Femur (tissue), 1 donor: Measurements from ENCODE around the gene NME8.
"Not testable (repeated sequence)": the region's sequence is repeated elsewhere in the genome, so short reads cannot be mapped to it uniquely, and the experiment has no call there.

Source experiments
- DNase-seq: peaks from one replicate; pipeline ENCODE4 v3.0.0-alpha.2; 2017

NME8 gene, protein sequence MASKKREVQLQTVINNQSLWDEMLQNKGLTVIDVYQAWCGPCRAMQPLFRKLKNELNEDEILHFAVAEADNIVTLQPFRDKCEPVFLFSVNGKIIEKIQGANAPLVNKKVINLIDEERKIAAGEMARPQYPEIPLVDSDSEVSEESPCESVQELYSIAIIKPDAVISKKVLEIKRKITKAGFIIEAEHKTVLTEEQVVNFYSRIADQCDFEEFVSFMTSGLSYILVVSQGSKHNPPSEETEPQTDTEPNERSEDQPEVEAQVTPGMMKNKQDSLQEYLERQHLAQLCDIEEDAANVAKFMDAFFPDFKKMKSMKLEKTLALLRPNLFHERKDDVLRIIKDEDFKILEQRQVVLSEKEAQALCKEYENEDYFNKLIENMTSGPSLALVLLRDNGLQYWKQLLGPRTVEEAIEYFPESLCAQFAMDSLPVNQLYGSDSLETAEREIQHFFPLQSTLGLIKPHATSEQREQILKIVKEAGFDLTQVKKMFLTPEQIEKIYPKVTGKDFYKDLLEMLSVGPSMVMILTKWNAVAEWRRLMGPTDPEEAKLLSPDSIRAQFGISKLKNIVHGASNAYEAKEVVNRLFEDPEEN

DNA sequence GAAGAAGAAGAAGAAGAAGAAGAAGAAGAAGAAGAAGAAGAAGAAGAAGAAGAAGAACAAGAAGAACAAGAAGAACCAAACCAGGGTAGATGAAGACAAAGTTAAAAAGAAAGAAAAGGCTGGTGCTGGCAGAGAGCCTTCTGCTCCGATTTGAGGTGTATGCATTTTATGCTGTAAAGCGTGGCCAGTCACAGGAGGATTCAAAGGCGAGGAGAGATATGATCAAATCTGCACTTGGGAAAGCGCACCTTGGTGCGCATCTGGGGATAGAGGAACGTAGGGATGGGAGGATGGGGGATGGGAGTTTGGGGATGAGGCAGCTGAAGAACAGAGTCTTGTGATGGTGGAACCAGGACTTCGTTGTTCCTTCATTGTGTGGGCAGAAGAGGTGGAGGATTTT is at the start of gene NME8:
Gene NME8, plus strand, starts transcription at position 301 of the 400 bp plus-strand sequence. CDS start 1,670 bp downstream, outside the sequence.
- DNase-seq, result no peak

DNA sequence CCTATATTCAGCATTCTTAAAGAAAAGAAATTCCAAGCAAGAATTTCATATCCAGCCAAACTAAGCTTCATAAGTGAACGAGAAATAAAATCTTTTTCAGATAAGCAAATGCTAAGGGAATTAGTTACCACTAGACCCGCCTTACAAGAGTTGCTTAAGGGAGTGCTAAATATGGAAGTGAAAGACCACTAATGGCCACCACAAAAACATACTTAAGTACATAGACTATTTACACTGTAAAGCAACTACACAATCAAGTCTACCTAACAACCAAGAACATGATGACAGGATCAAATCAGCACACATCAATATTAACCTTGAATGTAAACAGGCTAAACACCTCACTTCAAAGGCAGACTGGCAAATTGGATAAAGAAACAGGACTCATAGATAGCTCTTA is 42.2 kb upstream of the NME8 start:
- no peak for DNase-seq

DNA sequence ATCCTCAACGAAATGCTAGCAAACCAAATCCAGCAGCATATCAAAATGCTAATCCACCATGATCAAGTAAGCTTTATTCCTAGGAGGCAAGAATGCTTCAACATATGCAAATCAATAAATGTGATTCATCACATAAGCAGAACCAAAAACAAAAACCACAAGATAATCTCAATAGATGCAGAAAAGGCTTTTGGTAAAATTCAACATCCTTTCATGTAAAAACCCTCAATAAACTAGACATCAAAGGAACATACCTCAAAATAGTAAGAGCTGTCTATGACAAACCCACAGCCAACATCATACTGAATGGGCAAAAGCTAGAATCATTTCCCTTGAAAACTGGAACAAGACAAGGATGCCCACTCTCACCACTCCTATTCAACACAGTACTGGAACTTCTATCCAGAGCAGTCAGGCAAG is 36.2 kb upstream of the NME8 start:
- DNase-seq, result not testable (repeated sequence)

DNA sequence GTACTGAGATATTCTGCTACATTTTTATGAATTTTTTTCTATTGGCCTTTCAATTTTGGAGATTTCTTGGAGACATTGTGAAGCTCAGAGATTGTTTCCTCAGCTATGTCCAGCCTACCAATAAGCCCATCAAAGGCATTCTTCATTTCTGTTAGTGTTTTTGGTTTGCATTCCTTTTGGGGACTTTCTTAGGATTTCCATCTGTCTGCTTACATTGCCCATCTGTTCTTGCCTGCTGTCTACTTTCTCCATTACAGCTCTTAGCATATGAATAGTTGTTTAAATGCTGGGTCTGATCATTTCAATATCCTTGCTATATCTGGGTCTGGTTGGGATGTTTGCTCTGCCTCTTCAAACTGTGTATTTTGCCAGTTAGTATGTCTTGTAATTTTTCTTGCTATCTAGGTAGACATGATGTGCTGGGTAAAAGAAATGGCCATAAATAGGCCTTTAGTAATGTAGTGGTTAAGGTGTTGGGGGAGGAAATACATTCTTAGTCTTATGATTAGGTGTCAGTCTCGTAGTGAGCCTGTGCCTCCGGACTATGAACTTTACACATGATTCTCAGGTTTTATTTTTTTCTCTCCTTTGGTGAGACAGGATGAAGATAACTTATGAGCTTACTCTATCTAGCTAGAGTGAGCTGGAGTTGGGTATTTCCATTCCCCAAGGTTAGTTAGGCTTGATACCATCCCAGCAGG is 32.6 kb upstream of the NME8 start:
- DNase-seq, result no peak

DNA sequence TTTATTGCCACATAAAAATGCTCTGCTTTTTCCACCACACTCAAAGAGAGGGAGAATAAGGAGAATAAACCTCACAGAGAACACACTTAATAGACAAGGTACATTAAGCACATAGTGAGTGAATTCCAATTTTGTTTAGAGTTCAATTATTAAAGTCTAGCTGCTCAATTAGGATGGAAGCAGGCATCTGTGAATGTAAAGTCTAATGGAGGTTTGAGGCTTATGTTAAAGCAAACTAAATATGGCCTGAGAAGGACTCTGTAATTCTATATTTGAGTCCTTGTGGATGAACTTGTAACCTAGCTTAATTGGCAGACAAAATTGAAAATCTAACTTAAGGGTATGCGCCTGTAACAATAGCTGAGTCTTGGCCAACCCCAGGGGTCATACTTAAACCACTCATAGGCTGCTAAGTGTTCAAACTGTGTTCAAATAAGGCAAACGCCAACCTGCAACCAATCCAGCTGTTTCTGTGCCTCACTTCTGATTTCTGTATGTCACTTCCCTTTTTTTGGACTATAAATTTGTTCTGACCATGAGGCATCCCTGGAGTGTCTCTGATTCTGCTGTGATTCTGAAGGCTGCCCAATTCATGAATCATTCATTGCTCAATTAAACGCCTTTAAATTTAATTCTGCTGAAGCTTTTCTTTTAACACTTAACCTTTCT is 31.3 kb upstream of the NME8 start:
- no peak for DNase-seq

DNA sequence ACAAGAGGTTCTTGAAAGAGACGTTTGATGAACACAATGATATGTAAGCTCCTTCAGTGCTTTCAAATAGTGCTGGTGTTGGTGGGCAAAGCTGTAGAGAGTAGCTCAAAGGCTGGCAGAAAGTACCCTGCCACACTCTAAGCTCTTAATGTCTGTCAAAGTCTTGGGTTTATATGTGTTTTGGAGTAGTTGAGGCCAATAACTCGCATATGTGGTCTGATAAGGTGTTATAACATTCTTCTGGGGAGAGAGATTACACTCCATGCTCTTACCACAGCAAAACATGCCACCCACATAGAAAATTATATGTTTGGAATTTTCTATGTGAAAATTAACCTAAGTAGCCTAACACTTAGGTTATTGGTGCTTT is 30.8 kb upstream of the NME8 start:
- no peak for DNase-seq

DNA sequence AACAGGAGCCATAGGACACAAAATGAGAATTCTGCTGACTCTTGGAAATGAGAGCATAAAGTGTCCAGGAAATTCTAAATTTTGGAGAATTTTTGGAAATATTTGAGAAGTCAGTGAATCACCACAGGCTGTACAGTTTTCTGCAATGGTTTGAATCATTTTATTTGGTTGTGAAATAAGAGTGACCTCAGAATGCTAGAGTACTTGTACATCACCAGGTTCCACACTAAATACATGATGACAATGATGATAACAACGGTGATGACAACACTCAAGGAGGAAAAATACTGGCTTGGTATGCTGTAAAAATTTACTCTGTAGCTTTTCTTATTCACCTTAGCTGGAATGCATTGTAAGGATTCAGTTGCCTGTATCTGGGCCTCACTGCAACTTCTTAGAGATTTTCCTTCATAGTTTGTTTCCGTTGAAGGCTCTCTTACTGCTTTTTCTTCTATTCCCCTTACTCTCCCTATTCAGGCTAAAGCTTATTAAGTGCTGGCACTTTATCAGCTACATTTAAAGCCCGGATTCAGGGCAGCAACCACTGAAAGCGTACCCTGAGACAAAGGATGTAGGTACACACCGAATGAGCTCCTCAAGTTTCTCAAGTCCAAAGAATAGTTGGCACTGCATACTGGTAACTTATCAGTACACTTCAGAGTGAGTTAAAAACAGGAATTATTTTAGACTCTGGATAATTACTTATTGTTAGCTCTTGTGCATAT is 30.2 kb upstream of the NME8 start:
- no peak for DNase-seq

DNA sequence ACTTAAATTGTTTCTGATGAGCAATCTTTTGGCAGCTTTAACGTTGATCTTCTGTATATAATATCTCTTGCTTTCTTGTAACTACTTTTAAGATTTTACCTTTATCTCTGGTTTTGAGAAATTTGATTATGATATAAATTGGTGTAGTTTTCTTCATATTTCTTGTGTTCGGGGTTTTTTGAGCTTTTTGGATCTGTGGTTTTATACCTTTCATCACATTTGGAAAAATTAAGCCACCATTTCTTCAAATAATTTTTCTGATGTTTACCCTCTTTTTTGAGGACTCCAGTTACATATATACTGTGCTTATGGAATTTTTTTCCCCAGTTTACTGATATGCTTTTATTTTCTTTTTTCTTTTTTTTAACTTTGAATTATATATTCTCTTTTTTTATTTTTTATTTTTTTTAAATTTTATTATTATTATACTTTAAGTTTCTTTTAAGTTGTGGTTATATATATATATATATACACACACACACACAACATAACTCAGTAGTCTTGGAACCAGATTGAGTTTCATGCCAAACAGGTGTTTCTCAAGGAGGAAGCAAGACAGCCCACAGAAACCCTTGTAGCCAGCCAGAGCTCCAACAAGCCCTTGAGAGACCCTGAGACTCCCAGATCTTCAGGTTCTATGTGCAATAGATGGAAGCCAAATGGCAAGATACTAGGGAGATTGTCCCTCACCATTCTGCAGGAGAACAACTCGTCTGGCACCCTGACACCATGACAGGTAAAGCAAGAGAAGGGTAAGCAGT is 27.5 kb upstream of the NME8 start:
- no peak for DNase-seq

DNA sequence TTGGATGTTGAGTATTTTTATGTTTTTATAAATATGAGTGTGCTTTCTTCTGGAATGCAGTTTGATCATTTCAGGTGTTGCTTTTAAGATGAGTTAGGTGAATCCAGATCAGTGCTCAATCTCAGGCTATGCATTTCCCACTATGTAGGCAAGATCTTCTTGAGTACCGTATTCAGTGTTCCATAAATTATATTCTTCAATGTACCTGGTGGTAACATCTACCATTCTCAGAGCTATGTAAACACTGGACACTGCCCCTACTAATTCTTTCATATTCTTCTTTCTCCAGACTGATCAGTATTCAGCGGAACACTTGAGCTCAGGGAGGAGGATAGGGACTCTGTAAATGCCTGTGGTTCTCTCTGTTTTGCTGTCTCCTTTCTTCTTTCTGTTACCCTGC is 25.5 kb upstream of the NME8 start:
- DNase-seq, result no peak

DNA sequence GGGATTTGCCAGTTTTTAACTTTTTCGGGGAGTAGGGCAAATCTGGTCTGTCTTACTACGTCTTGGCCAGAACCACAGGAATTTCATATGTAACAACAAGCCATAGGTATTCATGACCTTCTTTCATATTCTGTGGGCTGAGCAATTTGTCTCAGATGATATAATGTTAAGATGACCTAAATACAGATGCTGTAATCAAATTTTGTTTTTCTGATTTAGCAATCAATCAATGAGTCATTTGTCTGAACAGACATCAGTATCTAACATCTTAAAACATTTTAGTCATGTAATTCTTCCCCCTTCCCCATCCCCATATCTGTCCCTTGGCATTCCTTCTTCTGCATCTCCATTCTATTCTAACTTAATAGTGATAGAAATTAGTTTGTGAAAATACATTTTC is 24.8 kb upstream of the NME8 start:
- DNase-seq, result no peak

DNA sequence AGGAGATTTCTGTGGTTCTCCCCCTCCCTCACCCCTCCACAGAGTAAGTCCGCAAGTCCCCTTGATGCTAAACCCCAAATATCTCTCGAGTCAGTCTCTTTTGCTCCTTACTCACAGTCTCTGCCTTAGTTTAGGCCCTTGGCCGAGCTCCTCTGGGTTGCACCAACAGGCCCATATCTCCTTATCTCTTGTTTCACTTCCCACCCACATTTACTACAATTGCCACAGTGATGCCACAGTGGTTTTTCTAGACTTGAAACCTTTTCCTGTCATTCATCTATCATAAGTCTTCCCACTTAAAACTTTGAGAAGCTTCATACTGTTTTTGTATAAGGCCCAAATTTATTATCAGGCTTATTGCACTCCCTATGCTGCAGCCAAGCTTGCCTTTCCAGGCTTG is 23.4 kb upstream of the NME8 start:
- DNase-seq, result no peak

DNA sequence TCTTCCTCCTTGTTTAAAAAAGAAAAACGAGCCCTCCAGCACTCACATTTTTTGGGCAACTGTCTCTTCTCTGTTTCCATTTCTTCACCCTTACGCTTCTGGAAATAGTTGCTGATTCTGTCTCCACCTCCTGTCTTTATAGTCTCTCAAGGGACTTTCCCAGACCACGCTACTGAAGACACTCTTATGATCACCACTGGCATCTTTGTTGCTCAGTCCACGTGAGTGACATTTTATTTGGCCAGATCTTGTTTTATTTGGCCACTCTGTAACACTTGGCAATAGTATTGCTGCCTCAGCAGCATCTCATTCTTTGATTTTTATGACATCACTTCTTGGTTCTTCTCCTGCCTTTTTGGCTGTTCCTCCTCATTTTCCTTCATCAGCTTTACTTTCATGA is 21.6 kb upstream of the NME8 start:
- peak; percentile 21 for DNase-seq

DNA sequence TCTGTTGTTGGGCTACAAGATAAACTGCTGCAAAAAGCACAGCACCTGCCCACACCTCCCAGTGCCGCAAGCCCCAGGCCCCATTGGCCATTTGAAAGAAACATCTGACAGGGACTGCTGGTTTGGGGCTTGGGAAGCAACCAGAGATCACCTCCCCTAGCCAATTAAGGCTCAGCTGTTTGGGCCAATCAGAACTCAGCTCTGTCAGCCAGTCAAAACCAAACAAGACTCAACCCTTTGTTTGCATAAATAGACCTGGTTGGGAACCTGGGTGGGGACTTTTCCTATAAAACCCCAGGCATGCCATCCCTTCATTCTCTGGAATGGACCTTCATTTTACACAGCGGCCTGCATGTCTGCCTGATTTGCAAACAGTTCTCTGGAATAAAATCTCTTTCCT is 17.2 kb upstream of the NME8 start:
- no peak for DNase-seq

DNA sequence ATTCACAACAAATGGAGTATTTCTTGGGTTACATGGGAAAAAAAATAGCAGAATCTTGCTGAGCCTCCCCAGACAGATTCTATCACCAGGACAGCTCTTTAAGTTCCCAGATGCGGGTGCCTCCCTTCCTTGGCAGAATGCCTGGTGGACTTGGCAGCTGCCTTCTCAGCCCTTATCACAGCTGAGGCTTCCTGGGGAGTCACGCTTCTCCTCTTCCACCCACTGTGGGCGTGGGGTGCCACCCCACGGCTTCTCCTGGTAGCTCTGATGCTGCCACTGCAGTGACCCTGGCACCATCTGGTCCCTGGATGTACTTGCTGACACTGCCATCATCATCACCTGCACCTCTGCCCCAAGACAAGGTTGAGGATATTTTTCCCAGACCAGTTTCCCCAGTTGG is 16.2 kb upstream of the NME8 start:
- peak; percentile 85 for DNase-seq

DNA sequence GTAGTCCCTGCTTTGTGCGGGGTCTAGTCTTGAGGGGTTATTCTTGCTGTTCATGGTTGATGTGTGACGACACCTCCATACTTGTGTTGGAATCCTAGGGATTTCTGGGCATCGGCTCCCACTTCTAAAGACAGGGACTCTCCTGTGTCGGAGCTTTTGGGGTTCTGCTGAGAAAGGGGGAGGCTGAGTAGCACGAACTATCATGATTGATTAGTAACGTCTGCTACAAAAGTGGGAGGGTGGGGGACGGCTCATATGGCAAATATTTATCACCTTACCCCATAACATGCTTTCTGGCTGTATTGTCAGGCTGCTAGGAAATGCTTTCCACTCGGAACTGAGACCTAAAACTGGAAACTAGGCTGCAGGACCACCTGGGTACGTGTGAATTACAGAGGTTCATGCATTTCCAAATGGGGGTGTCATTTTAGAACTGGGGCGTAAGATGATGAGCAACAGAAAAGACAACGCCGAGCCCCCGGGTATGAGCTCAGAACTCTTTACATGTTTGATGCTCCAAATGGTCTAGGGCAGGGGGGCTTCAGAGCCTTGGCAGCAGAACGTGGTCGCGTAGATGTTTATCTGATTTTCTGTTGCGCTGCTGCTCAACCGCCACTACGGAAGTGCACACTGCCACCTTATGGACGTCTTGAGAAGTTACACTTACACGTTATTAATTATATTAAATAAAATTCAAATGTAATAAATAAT is 15.1 kb upstream of the NME8 start:
- DNase-seq, result peak; percentile 64

DNA sequence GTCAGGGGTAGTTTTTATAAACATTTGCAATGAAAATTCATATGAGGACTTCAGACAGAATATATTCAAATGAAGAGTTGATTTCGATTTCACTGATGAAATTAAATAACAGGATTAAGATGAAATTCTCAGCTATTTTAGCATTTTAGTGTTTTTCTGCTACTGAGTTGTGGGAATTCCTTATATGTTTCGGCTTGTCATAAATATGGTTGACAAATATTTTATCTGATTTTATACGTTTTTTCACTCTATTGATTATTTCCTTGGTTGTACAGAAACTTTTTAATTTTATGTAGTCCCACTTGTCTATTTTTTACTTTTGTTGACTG is 14.6 kb upstream of the NME8 start:
- DNase-seq, result no peak

DNA sequence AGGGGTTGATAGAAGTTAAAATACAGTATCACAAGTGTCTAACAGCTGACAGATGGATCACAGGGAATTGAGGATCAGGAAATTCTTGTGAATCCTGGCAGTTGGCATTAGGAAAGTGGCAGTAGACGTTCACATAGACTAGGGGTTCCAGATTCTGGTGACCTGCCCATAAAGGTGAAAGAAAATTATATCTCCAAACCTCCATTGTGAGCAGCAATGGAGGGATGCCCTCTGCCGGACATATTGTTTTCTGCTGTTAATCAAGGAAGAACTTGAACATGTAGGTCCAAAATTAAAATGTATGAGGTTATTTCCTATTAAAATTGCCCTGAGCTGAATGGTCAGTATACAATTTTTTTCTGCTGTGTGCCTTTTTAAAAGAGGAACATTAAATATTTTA is 5.1 kb downstream of the NME8 start:
- DNase-seq, result no peak

DNA sequence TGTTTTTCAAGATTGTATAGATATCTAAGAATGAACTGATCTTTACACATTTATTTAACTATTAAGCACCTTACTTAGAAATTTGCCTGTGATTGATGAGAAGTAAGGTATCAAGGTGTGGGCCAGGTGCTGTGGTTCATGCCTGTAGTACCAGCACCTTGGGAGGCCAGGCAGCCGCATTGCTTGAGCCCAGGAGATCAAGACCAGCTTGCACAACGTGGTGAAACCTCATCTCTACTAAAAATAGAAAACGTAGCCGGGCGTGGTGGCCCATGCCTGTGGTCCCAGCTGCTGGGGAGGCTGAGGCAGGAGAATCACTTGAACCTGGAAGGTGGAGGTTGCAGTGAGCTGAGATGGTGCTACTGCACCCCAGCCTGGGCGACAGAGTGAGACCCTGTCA is 33.7 kb downstream of the NME8 start:
- DNase-seq, result no peak

DNA sequence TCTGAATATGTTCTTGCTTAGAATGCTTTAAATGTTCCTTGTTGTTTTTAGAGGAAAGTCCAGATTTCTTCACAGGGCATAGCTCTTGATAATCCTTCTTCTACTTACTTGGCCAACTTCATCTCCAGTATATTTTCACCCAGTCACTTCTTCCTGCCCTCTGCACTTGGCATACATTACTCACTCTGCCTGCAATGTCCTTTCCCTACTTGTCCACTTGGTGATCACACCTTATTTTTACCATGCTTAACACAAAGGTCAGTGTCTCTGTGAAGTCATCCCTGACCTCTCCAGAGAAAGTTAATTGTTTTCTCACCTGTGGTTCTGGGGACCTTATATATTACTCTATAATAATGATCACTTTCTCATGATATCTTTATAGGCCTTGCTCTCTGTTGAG is 45.0 kb downstream of the NME8 start:
- DNase-seq, result no peak

DNA sequence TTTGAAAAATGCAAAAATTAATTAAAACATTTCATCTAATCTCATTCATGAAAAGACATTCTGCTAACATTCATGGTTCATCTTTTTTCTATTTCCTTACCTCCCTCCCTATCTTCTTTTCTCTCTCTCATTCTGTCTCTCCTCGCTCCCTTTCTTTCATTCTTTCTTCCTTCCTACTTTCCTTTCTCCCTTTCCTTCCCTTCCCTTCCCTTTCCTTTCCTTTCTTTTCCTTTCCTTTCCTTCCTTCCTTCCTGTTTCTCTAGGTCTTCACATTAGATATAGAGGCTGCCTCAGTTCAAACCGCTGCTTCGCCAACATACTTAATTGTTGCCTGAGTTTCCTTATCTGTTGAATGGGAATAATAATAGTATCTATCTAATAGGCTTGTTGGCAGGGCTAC is 46.3 kb downstream of the NME8 start:
- no peak for DNase-seq

DNA sequence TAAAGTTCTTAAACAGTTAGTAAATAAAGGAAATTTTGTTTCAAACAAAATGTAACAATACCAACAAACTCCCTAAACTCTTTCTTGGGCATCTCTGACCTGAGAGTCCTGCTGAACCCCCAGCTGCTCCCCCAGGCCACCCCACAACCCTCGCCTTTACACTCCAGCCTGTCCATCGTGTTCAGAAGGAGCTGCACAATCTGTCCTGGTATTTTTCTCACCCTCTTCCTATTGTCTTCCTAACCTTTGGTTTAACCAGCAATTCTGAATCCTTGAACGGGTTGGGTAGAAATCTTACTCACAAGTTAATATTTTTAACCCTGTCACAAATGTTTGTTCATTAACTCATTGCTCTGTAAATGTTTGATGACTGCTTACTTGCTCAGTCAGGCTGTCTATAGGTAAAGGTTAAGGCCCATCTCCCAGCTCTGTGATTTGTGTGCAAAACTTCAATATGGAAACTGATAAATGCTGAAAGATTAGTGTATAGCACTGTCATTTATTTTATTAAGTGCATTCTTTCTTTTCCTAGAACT is 51.4 kb downstream of the NME8 start:
- DNase-seq, result no peak
